Activated T-cell treated with anti-CD3 and anti-CD28 coated beads, Interleukin-2, amount 50 U/mL, for 72 hours (primary cell): ENCODE data around the gene CFAP107. TPM values are rescaled to one million over a fixed set of nuclear protein-coding genes. Genes with fewer than 3 reads are reported as not detected.
"Not testable (repeated sequence)": the region's sequence is repeated elsewhere in the genome, so short reads cannot be mapped to it uniquely, and the experiment has no call there.

Source experiments
- ATAC-seq, 2 donors: fragments of 150-1000 bp; cut with Tn5 transposase; replicated peaks in 1 of 2; 2 replicates each; pipeline ENCODE4 v1.10.0; 2021; ENCODE audit warnings: moderate library complexity in 2 of 2, mild to moderate bottlenecking in 1 of 2
- DNase-seq, 2 donors: peaks; one replicate each; pipeline ENCODE4 v3.0.0; 2021 to 2022; ENCODE audit warnings: mixed read lengths in 1 of 2
- H3K27ac Mint-ChIP-seq: one replicate; pipeline ENCODE4 v1.8.0; 2022; ENCODE audit warnings: mild to moderate bottlenecking, moderate library complexity, mixed read lengths
- H3K27me3 Mint-ChIP-seq: one replicate; pipeline ENCODE4 v1.8.0; 2022; ENCODE audit warnings: low read depth, mixed read lengths
- H3K36me3 Mint-ChIP-seq, 2 donors: one replicate each; pipeline ENCODE4 v1.8.0; 2022; ENCODE audit warnings: mixed read lengths in 2 of 2, mild to moderate bottlenecking in 1 of 2; ENCODE audit not compliant: insufficient read depth in 2 of 2
- H3K4me1 Mint-ChIP-seq: one replicate; pipeline ENCODE4 v1.8.0; 2022; ENCODE audit warnings: low read depth, mixed read lengths
- H3K4me3 Mint-ChIP-seq, 2 donors: one replicate each; pipeline ENCODE4 v1.8.0; 2022; ENCODE audit warnings: mild to moderate bottlenecking in 2 of 2, mixed read lengths in 2 of 2, moderate library complexity in 2 of 2
- H3K9me3 Mint-ChIP-seq, 2 donors: one replicate each; pipeline ENCODE4 v1.8.0; 2022; ENCODE audit warnings: mixed read lengths in 2 of 2
- total RNA-seq, 2 donors: library from RNA; stranded (reverse); gene quantifications; one replicate each; pipeline ENCODE4 v1.2.3, GENCODE V29; 2022

The CFAP107 gene, protein sequence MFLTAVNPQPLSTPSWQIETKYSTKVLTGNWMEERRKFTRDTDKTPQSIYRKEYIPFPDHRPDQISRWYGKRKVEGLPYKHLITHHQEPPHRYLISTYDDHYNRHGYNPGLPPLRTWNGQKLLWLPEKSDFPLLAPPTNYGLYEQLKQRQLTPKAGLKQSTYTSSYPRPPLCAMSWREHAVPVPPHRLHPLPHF
- total RNA-seq, result not detected

DNA sequence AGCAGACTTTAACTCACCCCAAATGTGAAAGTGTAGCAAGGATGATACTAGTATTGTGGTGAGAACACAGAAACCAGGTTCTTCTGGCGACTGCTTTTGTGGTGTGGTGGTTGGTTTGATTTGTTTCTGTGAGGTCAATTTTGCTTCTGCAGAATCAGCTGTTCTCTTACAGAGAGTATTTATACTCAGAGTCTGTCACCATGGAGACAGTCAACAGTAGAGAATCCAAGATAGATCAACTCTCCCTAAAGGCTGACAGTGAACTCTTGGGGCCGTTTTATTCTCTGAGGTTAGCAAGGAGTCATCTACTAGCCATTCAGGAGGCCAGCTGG, at the start of gene CFAP107:
CFAP107 (plus strand) TSS at position 209 of the 332 bp plus-strand sequence. CDS start 231 bp downstream, outside the sequence.
- H3K36me3 Mint-ChIP-seq, result peaks cover 16 to 27% of the 10 kb centered on the region in 2 donors
- peak within 1 kb of the TSS; percentile 52 for H3K4me3 Mint-ChIP-seq
- peak within 1 kb of the TSS; percentile 61 for H3K27ac Mint-ChIP-seq
- H3K9me3 Mint-ChIP-seq, result peaks cover 17 to 21% of the 10 kb centered on the region in 2 donors
- H3K4me1 Mint-ChIP-seq, result peaks cover 18% of the 10 kb centered on the region
- DNase-seq (peak; percentile 29 to 34), ATAC-seq (peak; percentile 85 to 88)
- H3K27me3 Mint-ChIP-seq, result peaks cover 52% of the 10 kb centered on the region

DNA sequence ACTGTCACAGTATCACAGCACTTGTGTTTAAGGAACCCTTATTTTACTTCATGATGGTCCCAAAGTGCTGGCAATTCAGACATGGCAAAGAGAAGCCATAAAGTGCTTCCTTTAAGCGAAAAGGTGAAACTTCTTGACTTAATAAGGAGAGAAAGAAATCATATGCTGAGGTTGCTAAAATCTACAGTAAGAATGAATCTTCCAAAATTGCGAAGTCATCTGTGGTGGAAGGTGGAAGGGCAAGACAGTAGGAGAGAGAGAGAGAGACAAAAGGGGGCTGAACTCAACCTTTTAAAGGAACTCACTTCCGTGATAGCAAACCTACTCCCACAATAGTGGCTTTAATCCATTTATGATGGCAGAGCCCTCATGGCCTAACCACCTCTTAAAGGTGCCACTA, 49.3 kb upstream of the CFAP107 start:
- peaks cover 0 to 2% of the 10 kb centered on the region in 2 donors for H3K36me3 Mint-ChIP-seq
- H3K4me3 Mint-ChIP-seq, result no peak overlapping the region
- H3K27me3 Mint-ChIP-seq, result peaks cover 60% of the 10 kb centered on the region
- no peaks in the 10 kb centered on the region for H3K4me1 Mint-ChIP-seq
- DNase-seq (no peak), ATAC-seq (no peak)
- no peak overlapping the region for H3K27ac Mint-ChIP-seq
- peaks cover 0 to 4% of the 10 kb centered on the region in 2 donors for H3K9me3 Mint-ChIP-seq

DNA sequence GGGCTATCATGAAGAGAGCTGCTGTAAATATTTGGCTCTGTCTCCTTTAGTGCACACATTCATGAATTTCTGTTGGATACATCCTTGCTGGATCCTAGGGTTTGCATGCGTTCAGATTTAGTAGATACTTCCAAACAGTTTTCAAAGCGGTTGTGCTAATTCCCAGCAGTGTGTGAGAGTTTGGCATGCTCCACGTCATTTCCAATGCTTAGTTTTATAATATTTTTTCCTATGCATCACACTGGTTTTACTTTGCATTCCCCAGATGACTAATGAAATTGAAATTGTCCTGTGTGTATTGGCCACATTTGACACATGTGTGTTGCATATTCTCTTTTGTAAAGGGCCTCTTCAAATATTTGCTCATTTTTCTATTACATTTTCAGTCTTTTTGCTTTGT, 48.6 kb upstream of the CFAP107 start:
- DNase-seq (no peak), ATAC-seq (no peak)
- Mint-ChIP-seq H3K9me3 (peaks cover 0 to 4% of the 10 kb centered on the region in 2 donors), H3K27ac (no peak overlapping the region), H3K4me1 (no peaks in the 10 kb centered on the region), H3K4me3 (no peak overlapping the region), H3K36me3 (peaks cover 0 to 2% of the 10 kb centered on the region in 2 donors), H3K27me3 (peaks cover 53% of the 10 kb centered on the region)

DNA sequence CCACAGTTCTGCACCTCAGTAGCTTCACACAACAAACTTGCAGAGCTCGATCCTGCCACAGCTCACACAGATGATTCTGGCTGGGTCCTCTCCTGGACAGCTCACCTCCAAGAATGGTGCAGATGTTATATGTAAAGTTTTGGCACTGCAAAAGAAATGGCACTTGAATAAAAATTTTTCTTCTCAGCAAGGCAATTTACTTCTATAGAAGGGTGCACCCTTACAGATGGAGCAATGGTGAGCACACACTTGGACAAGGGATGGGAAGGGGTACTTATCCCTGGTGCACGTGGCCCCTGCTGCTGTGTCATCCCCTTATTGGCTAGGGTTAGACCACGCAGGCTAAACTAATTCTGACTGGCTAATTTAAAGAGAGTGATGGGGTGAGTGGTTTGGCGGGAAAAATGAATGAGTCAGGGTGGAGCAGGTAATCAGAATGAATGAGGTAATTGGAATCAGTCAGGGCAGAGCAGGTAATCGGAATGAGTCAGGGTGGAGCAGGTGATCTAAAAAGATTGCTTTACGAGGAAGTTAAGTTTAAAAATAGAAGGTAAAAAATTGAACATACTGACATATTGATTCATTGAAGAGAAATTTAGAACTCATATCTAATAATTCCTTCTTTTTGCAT, 42.1 kb upstream of the CFAP107 start:
- Mint-ChIP-seq H3K27me3 (peaks cover 47% of the 10 kb centered on the region), H3K27ac (no peak overlapping the region), H3K36me3 (peaks cover 7% of the 10 kb centered on the region in 2 donors), H3K9me3 (peaks cover 9 to 13% of the 10 kb centered on the region in 2 donors), H3K4me3 (no peak overlapping the region), H3K4me1 (no peaks in the 10 kb centered on the region)
- DNase-seq (no peak), ATAC-seq (no peak)

DNA sequence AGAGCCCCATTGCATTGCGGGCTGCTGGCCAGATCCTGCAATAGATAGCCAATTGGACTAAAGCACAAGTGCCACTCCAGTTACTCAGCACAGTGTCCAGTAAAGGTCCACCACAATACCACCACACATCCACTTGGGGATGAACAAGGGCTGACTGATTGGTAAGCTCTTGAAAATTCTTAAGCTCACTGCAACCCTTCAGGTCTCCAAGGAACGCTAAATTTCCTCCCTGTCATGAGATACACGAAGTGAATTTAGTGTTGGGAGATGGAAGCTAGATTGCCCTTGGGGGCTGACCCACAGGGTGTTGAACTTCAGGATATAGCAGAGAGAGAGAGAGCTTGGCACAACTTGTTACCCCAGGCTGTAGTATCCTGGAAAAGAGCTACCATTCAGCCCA, 39.9 kb upstream of the CFAP107 start:
- Mint-ChIP-seq H3K4me3 (no peak overlapping the region), H3K27me3 (peaks cover 26% of the 10 kb centered on the region), H3K27ac (no peak overlapping the region), H3K36me3 (peaks cover 5 to 7% of the 10 kb centered on the region in 2 donors), H3K4me1 (no peaks in the 10 kb centered on the region), H3K9me3 (peaks cover 9 to 11% of the 10 kb centered on the region in 2 donors)
- ATAC-seq (no peak), DNase-seq (no peak)

DNA sequence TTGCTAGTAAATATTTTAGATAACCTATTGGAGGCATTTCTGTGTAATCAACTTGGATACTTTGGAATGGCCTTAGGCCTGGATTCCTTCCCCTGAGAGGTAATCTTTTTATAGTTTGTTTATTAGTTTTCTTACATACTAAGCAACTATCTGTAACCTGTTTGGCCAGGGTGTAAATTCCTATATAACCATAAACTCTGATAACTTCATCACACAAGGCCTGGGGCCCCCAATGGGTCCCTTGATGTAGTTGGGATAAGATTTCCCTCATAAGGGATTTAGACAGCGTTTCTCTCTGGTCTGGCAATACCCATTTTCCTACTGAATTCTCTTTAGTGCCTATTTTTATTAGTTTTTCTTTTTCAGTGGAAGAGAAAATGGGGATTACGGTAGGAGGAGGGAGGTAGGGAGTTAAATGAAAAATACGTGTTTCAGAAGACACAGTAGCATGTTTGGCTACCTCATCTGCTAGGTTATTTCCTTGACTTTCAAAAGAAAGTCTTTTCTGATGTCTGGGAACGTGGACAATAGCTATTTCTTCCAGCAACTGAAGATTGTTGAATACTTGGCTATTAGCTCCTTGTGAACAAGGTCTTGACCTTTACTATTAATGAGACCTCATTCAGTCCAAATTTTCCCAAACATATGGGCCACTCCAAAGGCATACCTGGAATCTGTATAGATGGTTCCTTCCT, 37.5 kb upstream of the CFAP107 start:
- Mint-ChIP-seq H3K27me3 (peaks cover 42% of the 10 kb centered on the region), H3K9me3 (peaks cover 6 to 7% of the 10 kb centered on the region in 2 donors), H3K27ac (no peak overlapping the region), H3K4me3 (no peak overlapping the region), H3K4me1 (no peaks in the 10 kb centered on the region), H3K36me3 (peaks cover 2 to 3% of the 10 kb centered on the region in 2 donors)
- no peak for ATAC-seq
- DNase-seq, result no peak

DNA sequence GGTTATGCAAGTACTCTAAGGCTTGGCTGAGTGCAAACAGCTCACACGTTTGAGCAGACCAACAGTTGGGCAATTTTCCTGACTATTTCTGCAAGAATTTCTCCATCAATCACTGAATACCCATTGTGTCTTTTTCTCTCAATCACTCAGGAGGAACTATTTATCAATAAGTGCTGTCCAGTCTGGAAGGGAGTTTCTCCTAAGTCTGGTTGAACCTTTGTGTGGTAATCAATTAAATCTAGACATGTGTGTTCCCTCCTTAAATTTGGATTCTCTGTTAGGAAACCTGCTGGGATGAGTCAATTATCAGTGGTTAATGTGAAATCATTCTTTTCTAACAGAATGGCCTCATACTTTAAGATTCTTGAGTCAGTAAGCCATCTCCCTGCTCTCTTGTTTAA, 36.9 kb upstream of the CFAP107 start:
- peaks cover 1 to 5% of the 10 kb centered on the region in 2 donors for H3K9me3 Mint-ChIP-seq
- peaks cover 2% of the 10 kb centered on the region in 2 donors for H3K36me3 Mint-ChIP-seq
- DNase-seq (no peak), ATAC-seq (no peak)
- no peak overlapping the region for H3K27ac Mint-ChIP-seq
- H3K27me3 Mint-ChIP-seq, result peaks cover 47% of the 10 kb centered on the region
- H3K4me3 Mint-ChIP-seq, result no peak overlapping the region
- no peaks in the 10 kb centered on the region for H3K4me1 Mint-ChIP-seq

DNA sequence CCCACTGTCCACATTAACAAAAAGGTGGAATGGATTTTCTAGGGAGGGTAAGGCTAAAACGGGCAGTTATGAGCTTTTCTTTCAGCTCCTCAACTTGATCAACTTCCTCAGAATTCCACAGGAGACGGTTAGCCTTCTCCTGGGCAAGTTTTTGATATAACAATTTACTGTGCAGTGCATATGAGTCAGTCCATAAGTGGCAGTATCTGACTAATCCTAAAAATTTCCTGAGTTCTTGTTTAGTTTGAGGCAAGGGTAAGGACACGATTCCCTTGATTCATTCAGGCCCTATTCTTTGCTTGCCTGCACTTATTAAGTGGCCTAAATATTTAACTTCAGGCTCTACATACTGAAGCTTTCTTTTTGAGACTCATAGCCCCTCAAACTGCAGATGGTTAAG, 36.3 kb upstream of the CFAP107 start:
- Mint-ChIP-seq H3K27me3 (peaks cover 47% of the 10 kb centered on the region), H3K27ac (no peak overlapping the region), H3K36me3 (peaks cover 0 to 2% of the 10 kb centered on the region in 2 donors), H3K4me3 (no peak overlapping the region), H3K9me3 (peaks cover 0 to 4% of the 10 kb centered on the region in 2 donors), H3K4me1 (no peaks in the 10 kb centered on the region)
- ATAC-seq (no peak), DNase-seq (no peak)

DNA sequence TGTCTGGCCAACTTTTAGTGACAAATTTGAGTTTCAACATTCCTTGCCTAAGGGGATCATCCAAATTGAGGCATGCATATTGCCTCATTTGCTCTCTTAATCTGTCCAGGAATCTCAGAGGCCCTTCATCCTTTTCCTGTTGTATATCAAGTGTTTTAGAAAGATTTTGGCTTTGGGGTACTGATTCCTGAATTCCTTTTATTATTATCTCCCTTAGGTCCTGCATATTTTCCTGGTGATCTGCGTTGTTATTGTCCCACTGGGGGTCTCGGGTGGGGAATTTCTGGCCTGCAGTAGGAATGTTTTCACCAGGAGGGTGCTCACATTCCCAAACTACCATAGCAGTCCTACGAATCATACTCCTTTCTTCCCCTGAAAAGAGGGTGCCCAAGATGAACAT, 34.5 kb upstream of the CFAP107 start:
- Mint-ChIP-seq H3K27me3 (peaks cover 36% of the 10 kb centered on the region), H3K4me3 (no peak overlapping the region), H3K36me3 (no peaks in the 10 kb centered on the region), H3K4me1 (no peaks in the 10 kb centered on the region), H3K27ac (no peak overlapping the region), H3K9me3 (no peaks in the 10 kb centered on the region)
- no peak for DNase-seq
- no peak for ATAC-seq

DNA sequence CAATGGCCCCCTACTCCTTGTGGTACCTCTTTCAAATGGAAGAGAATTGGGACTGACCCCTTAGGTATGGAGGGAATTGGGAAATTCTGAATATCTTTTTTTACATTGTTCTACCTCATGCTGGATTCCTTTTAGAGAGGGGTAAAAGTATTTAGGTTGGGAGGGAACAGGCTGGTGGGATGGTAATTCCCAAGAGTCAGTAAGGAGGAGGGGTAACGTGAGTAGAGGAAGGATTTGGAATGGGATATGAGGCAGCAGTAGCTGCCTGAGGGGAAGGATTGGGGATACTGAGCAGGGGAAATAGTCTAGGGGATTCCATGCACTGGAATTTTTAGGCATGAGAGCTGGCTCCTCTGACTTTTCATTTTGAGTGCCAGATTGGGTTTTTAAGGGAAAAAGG, 33.9 kb upstream of the CFAP107 start:
- no peak for ATAC-seq
- DNase-seq, result no peak
- H3K27me3 Mint-ChIP-seq, result peaks cover 32% of the 10 kb centered on the region
- no peak overlapping the region for H3K27ac Mint-ChIP-seq
- H3K4me3 Mint-ChIP-seq, result no peak overlapping the region
- no peaks in the 10 kb centered on the region for H3K4me1 Mint-ChIP-seq
- no peaks in the 10 kb centered on the region for H3K36me3 Mint-ChIP-seq
- H3K9me3 Mint-ChIP-seq, result no peaks in the 10 kb centered on the region

DNA sequence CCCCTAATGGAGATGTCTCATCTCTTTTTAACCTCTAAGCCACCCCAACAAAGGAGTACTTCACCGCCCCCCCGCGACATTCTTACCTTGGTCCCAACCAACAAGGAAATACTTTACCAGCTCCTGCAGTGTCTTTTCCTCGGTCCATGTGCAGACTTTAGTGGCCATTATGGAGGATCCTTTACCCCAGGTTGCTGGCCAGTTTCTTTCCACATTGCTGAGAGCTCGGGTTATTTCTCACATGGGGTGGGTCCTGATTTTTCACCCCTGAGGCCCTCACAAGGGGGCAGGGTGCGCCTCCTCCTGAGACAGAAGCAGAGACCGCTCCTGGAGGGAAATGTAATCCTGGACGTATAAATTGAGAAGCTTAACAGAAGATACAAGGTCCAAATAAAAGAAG, 33.1 kb upstream of the CFAP107 start:
- Mint-ChIP-seq H3K4me3 (no peak overlapping the region), H3K4me1 (no peaks in the 10 kb centered on the region), H3K9me3 (no peaks in the 10 kb centered on the region), H3K36me3 (no peaks in the 10 kb centered on the region), H3K27me3 (peaks cover 26% of the 10 kb centered on the region), H3K27ac (no peak overlapping the region)
- ATAC-seq (no peak), DNase-seq (no peak)

DNA sequence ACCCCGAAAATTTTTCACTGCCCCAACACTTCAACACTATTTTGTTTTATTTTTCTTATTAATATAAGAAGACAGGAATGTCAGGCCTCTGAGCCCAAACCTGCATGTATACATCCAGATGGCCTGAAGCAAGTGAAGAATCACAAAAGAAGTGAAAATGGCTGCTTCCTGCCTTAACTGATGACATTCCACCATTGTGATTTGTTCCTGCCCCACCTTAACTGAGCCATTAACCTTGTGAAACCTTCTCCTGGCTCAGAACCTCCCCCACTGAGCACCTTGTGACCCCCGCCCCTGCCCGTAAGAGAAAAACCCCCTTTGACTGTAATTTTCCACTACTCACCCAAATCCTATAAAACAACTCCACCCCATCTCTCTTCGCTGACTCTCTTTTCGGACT, 32.3 kb upstream of the CFAP107 start:
- H3K27ac Mint-ChIP-seq, H3K4me3 Mint-ChIP-seq, H3K9me3 Mint-ChIP-seq, ATAC-seq, H3K4me1 Mint-ChIP-seq, DNase-seq, H3K36me3 Mint-ChIP-seq: not testable (repeated sequence)
- H3K27me3 Mint-ChIP-seq, result peaks cover 26% of the 10 kb centered on the region

DNA sequence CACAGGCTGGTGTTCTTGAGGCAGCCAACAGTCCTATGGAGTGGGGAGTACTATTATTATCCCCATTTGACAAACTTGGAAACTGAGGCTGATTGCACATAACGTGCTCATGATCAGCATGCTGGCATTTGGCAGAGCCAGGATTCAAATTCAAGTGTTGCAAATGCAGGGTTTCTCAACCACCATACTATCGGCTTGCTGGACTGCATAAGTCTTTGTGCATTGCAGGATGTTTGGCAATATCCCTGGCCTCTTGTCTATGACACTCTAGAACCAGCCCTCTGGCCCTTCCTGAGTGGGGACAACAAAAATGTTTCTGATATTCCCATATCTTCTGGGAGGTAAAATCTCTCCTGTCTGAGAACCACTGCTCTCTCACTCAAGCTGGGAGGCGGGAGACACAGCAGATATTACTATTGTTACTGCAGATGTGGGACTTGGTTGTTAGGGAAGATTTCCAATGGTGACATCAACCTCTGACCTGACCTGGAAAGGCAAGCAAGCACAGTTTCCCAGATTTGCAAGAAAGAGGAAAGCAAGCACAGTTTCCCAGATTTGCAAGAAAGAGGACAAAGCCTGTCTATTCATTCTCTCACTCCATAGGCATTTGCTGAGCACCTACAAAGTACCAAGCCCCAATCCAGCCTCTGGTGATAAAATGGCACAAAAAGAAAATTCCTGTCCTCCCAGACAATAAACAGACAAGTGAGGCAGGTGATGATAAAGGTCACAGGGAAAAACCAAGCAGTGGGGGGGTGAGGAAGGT, 31.1 kb upstream of the CFAP107 start:
- H3K36me3 Mint-ChIP-seq, result no peaks in the 10 kb centered on the region
- no peak overlapping the region for H3K27ac Mint-ChIP-seq
- H3K9me3 Mint-ChIP-seq, result no peaks in the 10 kb centered on the region
- H3K27me3 Mint-ChIP-seq, result peaks cover 33% of the 10 kb centered on the region
- no peaks in the 10 kb centered on the region for H3K4me1 Mint-ChIP-seq
- no peak for DNase-seq
- no peak for ATAC-seq
- H3K4me3 Mint-ChIP-seq, result no peak overlapping the region
